Activated naive CD8-positive, alpha-beta T cell (primary cell): Measurements from ENCODE around the gene THOC2.
"Not testable (repeated sequence)": the region's sequence is repeated elsewhere in the genome, so short reads cannot be mapped to it uniquely, and the experiment has no call there.

ENCODE experiments used
- H3K27ac Mint-ChIP-seq: one replicate; pipeline ENCODE4 v1.8.0; 2021; ENCODE audit warnings: mixed read lengths
- H3K27me3 Mint-ChIP-seq: one replicate; pipeline ENCODE4 v1.8.0; 2021; ENCODE audit warnings: mixed read lengths
- H3K36me3 Mint-ChIP-seq: one replicate; pipeline ENCODE4 v1.8.0; 2021; ENCODE audit warnings: mixed read lengths
- H3K4me1 Mint-ChIP-seq: one replicate; pipeline ENCODE4 v1.8.0; 2021; ENCODE audit warnings: low read depth, mixed read lengths
- H3K4me3 Mint-ChIP-seq: one replicate; pipeline ENCODE4 v1.8.0; 2021; ENCODE audit warnings: mild to moderate bottlenecking, mixed read lengths
- H3K9me3 Mint-ChIP-seq: one replicate; pipeline ENCODE4 v1.8.0; 2021; ENCODE audit warnings: low read depth, mixed read lengths

The THOC2 gene

DNA sequence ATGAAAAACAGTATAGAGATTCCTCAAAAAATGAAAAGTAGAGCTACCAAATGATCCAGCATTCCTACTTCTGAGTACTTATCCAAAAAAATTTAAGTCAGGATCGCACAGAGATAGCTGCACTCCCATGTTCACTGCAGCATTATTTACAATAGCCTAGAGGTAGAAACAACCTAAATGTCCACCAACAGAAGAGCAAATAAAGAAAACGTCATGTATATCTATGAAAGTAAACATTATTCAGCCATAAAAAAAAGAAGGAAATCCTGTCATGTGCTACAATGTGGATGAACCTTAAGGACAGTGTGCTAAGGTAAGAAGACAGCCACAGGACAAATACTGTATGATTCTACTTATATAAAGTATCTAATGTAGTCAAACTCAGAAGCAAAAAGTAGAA is 12.4 kb downstream of the THOC2 start:
- no peaks in the 10 kb centered on the region for H3K27me3 Mint-ChIP-seq
- H3K9me3 Mint-ChIP-seq: no peaks in the 10 kb centered on the region
- peaks cover 39% of the 10 kb centered on the region for H3K4me1 Mint-ChIP-seq
- H3K27ac Mint-ChIP-seq: no peak overlapping the region
- H3K4me3 Mint-ChIP-seq: no peak overlapping the region
- H3K36me3 Mint-ChIP-seq: peaks cover 3% of the 10 kb centered on the region

DNA sequence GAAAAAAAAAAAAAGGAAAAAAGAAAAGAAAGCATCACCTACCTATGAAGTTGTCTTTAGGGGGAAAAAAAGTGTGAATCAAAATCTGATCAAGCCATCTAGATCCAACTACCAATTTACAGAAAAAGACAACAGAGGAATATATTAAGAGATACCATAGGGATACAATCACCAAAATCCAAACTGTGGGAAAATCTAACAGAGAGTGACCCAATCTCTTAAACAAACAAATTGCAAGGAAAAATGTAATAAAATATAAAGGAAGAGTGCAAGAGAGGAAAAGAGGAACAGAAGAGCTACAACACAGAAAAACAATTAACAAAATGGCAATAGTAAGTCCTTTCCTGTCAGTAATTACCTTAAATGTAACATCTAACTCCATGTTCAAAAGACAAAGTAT is 19.0 kb downstream of the THOC2 start:
- no peaks in the 10 kb centered on the region for H3K27me3 Mint-ChIP-seq
- no peak overlapping the region for H3K4me3 Mint-ChIP-seq
- peaks cover 37% of the 10 kb centered on the region for H3K4me1 Mint-ChIP-seq
- no peaks in the 10 kb centered on the region for H3K36me3 Mint-ChIP-seq
- H3K27ac Mint-ChIP-seq: no peak overlapping the region
- H3K9me3 Mint-ChIP-seq: no peaks in the 10 kb centered on the region

DNA sequence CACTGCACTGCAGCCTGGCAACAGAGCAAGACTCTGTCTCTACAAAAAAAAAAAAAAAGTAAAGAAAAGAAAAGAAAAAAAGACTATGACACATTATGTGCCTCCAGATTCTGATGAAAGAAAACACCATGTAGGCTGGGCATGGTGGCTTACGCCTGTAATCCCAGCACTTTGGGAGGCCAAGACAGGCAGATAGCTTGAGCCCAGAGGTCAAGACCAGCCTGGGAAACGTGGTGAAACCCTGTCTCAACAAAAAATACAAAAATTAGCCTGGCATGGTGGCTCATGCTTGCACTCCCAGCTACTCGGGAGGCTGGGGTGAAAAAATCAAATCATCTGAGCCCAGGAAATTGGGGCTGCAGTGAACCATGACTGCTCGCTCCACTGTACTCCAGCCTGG is 19.4 kb downstream of the THOC2 start:
- Mint-ChIP-seq H3K27ac (no peak overlapping the region), H3K36me3 (no peaks in the 10 kb centered on the region), H3K9me3 (no peaks in the 10 kb centered on the region), H3K4me1 (peaks cover 37% of the 10 kb centered on the region), H3K4me3 (no peak overlapping the region), H3K27me3 (no peaks in the 10 kb centered on the region)

DNA sequence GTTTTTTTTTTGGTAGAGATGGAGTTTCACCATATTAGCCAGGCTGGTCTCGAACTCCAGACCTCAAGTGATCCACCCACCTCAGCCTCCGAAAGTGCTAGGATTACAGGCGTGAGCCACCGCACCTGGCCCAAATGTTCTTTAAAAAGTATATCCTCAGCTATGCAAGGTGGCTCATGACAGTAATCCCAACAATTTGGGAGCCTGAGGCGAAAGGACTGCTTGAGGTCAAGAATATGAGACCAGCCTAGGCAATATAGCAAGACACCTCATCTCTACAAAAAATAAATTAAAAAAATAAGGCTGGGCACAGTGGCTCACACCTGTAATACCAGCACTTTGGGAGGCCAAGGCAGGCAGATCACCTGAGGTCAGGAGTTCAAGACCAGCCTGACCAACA is 21.7 kb downstream of the THOC2 start:
- H3K9me3 Mint-ChIP-seq, H3K36me3 Mint-ChIP-seq, H3K27ac Mint-ChIP-seq, H3K4me3 Mint-ChIP-seq, H3K27me3 Mint-ChIP-seq: not testable (repeated sequence)
- H3K4me1 Mint-ChIP-seq: peaks cover 29% of the 10 kb centered on the region

DNA sequence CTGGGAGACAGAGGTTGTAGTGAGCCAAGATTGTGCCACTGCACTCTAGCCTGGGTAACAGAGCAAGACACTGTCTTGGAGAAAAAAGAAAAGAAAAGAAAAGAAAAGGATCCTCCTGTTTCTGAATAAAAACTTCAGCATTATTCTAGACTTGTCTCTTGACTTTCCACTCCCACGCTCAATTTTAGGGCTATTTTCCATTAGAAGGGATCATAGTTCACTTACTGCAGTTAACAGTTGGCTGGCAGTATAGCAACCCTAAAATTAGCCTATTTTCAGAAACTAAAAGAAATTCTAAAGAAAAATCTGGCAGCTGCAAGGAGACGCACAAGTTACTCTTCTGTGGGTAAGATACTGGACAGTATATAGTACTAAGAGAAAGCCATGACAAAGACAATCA is 28.1 kb downstream of the THOC2 start:
- no peaks in the 10 kb centered on the region for H3K9me3 Mint-ChIP-seq
- peaks cover 4% of the 10 kb centered on the region for H3K36me3 Mint-ChIP-seq
- no peak overlapping the region for H3K27ac Mint-ChIP-seq
- H3K4me3 Mint-ChIP-seq: no peak overlapping the region
- no peaks in the 10 kb centered on the region for H3K27me3 Mint-ChIP-seq
- peaks cover 13% of the 10 kb centered on the region for H3K4me1 Mint-ChIP-seq

DNA sequence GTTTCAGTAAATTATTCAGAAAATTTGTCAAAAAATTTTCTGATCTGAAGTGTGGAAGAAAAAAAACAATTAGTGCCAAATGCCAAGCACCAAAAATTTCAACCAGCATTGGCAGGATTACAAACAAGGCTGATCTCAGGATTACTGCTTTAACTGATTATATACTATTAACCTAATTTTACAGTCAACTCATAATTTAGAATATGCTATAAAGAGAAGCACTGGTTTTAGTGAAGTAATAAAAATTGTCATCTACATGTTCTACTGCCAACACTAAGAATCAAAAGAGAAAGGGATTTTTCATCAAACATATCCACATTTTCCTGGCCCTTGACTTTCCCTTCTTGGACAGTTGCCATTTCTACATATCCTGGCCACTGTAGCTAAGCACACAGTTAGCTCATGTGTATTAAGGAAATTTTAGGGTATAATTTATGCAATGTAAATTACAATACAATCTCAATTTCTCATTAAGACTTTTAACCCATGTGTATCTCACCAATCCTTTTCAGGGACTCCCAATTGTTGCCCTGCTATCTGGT is 33.8 kb downstream of the THOC2 start:
- Mint-ChIP-seq H3K27me3 (no peaks in the 10 kb centered on the region), H3K4me3 (no peak overlapping the region), H3K4me1 (peaks cover 3% of the 10 kb centered on the region), H3K27ac (no peak overlapping the region), H3K36me3 (no peaks in the 10 kb centered on the region), H3K9me3 (no peaks in the 10 kb centered on the region)

DNA sequence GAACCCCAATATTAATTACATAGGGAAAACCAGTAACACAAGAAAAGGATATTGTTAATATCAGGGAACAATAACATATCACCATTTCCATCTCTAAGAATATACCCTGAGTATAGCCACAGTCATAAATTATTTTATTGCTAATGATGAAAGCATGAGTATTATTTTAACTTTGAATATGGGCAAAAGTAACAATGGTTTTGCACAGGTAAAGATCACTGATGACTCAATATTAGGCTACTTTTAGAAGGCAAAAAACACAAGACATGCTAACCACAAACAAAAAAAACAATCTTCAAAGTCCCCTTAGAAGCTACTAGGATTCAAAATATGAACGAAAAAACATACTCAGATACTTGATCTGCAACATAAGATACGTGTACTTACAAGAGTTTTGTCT is 36.5 kb downstream of the THOC2 start:
- Mint-ChIP-seq H3K27ac (no peak overlapping the region), H3K27me3 (no peaks in the 10 kb centered on the region), H3K36me3 (no peaks in the 10 kb centered on the region), H3K9me3 (no peaks in the 10 kb centered on the region), H3K4me1 (peaks cover 1% of the 10 kb centered on the region), H3K4me3 (no peak overlapping the region)

DNA sequence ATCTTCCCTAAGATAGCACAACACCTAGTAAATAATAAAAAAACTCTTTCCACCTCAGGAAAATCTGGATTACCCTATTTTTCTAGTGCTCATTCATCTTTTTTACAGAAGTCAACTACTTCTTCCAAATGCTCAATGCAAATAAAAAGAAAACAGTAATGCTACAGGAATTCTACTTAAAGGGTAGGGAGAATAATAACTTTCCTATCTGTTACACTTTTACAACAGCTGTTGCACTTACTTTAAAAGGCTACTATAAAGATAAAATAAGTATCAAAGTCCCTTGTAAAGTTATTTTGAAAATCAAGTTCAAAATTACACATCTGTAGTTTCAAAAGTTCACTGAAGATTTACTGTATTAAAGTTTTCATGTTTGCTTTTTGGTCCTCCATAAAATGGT is 37.6 kb downstream of the THOC2 start:
- Mint-ChIP-seq H3K27me3 (no peaks in the 10 kb centered on the region), H3K4me3 (no peak overlapping the region), H3K4me1 (peaks cover 1% of the 10 kb centered on the region), H3K9me3 (no peaks in the 10 kb centered on the region), H3K36me3 (no peaks in the 10 kb centered on the region), H3K27ac (no peak overlapping the region)

DNA sequence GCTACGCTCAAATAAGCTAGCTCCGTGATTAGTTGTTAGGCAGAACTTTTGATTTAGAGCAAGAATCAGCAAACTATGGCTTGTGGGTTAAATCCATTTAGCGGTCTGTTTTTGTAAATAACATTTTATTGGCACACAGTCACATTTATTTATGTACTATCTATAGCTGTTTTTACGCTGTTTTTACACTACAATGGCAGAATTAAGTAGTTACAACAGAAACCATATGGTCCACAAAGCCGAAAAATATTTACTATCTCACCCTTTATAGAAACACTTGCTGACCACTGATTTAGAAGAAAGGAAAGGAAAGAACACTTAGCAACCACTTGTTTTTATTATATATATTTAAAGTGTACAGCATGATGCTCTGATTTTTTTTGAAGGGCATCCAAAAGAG is 41.1 kb downstream of the THOC2 start:
- Mint-ChIP-seq H3K4me3 (no peak overlapping the region), H3K4me1 (no peaks in the 10 kb centered on the region), H3K9me3 (no peaks in the 10 kb centered on the region), H3K27ac (no peak overlapping the region), H3K36me3 (no peaks in the 10 kb centered on the region), H3K27me3 (no peaks in the 10 kb centered on the region)

DNA sequence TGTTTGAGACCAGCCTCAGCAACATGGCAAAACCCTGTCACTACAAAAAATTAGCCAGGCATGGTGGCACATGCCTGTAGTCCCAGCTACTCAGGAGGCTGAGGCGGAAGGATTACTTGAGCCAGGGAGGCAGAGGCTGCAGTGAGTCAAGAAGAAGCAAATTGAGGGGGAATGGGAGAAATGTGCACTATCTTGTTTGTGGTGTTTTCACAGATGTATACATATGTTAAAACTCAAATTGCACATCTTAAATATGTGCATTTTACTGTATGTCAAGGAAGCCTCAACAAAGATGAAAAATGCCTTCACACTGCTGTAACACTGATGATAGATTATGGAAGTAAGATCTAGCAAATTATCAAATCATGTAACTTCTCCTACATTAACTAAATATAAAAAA is 44.3 kb downstream of the THOC2 start:
- H3K4me1 Mint-ChIP-seq: no peaks in the 10 kb centered on the region

DNA sequence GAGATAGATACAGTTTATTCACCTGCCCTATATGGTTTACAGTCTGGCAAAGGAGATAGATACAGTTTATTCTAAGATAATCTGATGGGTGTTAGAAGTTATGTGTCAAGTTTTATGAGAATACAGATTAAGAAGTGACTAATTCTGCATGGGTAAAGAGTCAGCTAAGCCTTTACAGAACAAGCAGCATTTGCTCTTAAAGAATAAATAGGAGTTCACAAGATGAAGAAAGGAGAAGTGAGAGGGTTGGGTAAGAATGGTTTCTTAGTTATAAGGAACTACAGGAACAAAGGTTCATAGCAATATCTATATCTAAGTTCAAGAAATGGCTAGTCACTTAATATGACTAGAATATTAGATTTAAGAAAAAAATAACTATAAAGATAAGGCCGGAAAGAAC is 47.6 kb downstream of the THOC2 start:
- Mint-ChIP-seq H3K4me3 (no peak overlapping the region), H3K4me1 (no peaks in the 10 kb centered on the region), H3K27me3 (no peaks in the 10 kb centered on the region), H3K9me3 (no peaks in the 10 kb centered on the region), H3K27ac (no peak overlapping the region), H3K36me3 (peaks cover 9% of the 10 kb centered on the region)

More for the DNA sequence above, 44.3 kb downstream of the THOC2 start:
- no peak overlapping the region for H3K27ac Mint-ChIP-seq
- no peaks in the 10 kb centered on the region for H3K9me3 Mint-ChIP-seq
- H3K27me3 Mint-ChIP-seq: no peaks in the 10 kb centered on the region
- H3K36me3 Mint-ChIP-seq: no peaks in the 10 kb centered on the region
- no peak overlapping the region for H3K4me3 Mint-ChIP-seq

DNA sequence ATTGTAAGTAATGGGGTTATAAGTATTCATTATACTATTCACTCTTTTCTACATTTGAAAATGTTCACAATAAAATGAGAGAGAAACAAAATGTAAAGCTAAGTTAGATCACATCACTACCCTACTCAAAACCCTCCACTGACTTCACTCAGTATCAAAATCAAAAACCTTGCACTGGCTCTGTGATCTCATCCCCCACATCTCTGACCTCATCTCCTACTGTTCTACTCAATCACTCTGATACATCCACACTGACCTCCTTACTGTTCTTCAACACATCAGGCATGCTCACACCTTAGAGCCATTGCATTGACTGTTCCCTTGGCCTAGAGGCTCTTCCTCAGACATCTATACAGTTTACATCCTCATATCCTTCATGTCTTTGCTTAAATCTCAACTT is 50.7 kb downstream of the THOC2 start:
- Mint-ChIP-seq H3K4me1 (no peaks in the 10 kb centered on the region), H3K27me3 (no peaks in the 10 kb centered on the region), H3K9me3 (no peaks in the 10 kb centered on the region), H3K27ac (peak overlapping the region; percentile 6), H3K4me3 (no peak overlapping the region), H3K36me3 (peaks cover 19% of the 10 kb centered on the region)

DNA sequence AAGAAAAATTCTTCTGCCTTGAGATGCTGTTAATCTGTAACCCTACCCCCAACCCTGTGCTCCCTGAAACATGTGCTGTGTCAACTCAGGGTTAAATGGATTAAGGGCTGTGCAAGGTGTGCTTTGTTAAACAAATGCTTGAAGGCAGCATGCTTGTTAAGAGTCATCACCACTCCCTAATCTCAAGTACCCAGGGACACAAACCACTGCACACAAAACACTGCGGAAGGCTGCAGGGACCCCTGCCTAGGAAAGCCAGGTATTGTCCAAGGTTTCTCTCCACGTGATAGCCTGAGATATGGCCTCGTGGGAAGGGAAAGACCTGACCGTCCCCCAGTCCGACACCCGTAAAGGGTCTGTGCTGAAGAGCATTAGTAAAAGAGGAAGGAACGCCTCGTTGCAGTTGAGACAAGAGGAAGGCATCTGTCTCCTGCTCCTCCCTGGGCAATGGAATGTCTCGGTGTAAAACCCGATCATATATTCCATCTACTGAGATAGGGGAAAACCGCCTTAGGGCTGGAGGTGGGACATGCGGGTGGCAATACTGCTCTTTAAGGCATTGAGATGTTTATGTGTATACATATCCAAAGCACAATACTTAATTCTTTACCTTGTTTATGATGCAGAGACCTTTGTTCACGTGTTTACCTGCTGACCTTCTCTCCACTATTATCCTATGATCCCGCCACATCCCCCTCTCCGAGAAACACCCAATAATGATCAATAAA is 53.0 kb downstream of the THOC2 start:
- H3K9me3 Mint-ChIP-seq, H3K27me3 Mint-ChIP-seq, H3K27ac Mint-ChIP-seq, H3K4me1 Mint-ChIP-seq, H3K4me3 Mint-ChIP-seq: not testable (repeated sequence)
- H3K36me3 Mint-ChIP-seq: peaks cover 26% of the 10 kb centered on the region

DNA sequence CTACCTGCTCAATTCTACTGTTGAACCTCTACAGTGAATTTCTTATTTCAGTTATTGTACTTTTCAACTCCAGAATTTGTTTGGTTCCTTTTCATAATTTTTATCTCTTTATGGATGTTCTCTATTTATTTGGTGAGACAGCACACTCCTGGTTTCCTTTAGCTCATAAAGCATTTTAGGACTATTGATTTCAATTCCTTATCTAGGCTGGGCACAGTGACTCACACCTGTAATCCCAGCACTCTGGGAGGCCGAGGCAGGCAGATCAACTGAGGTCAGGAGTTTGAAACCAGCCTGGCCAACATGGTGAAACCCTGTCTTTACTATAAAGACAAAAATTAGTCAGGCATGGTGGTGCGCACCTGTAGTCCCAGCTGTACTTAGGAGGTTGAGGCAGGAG is 57.7 kb downstream of the THOC2 start:
- no peaks in the 10 kb centered on the region for H3K9me3 Mint-ChIP-seq
- H3K27me3 Mint-ChIP-seq: no peaks in the 10 kb centered on the region
- H3K27ac Mint-ChIP-seq: no peak overlapping the region
- no peak overlapping the region for H3K4me3 Mint-ChIP-seq
- H3K36me3 Mint-ChIP-seq: peaks cover 23% of the 10 kb centered on the region
- no peaks in the 10 kb centered on the region for H3K4me1 Mint-ChIP-seq

DNA sequence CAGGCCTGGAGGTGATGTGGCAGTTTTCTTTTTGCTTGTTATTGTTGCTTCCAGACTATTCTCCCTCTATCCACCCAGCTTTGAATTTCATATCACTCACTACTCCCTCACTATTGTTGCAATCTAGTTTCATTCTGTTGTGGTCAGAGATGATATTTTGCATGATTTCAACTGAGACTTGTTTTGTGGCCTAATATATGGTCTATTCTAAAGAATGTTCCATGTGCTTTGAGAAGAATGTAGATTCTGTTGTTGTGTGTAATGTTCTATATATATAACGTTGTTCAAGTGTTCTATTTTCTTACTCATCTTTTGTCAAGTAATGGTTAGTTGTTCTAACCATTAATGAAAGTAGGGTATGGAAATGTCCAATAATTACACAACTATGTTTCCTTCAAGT is 59.0 kb downstream of the THOC2 start:
- no peaks in the 10 kb centered on the region for H3K27me3 Mint-ChIP-seq
- H3K4me1 Mint-ChIP-seq: no peaks in the 10 kb centered on the region
- no peak overlapping the region for H3K4me3 Mint-ChIP-seq
- H3K36me3 Mint-ChIP-seq: peaks cover 16% of the 10 kb centered on the region
- H3K9me3 Mint-ChIP-seq: no peaks in the 10 kb centered on the region
- H3K27ac Mint-ChIP-seq: no peak overlapping the region

DNA sequence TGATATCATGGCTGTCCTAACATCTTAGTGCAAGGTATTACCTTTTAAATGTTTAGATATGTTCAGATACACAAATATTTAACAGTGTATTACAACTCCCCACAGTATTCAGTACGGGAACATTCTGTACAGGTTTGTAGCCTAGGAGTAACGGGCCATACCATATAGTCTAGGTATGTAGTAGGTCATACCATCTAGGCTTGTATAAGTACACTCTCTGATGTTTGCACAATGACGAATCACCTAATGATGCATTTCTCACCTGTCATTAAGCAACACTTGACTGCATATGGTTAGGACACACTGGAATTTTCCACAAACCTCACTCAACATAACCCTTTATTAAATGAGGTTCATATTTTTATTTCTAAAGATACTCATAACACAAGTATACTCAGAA is 67.7 kb downstream of the THOC2 start:
- peaks cover 20% of the 10 kb centered on the region for H3K36me3 Mint-ChIP-seq
- no peaks in the 10 kb centered on the region for H3K27me3 Mint-ChIP-seq
- no peaks in the 10 kb centered on the region for H3K9me3 Mint-ChIP-seq
- no peak overlapping the region for H3K4me3 Mint-ChIP-seq
- H3K27ac Mint-ChIP-seq: no peak overlapping the region
- H3K4me1 Mint-ChIP-seq: peaks cover 3% of the 10 kb centered on the region
